HepG2 (cell line): ENCODE results near the gene B3GNT5. TPM values are rescaled to one million over a fixed set of nuclear protein-coding genes. Genes with fewer than 3 reads are reported as not detected.

Experiments used
- ATAC-seq: fragments of 200-7000 bp; cut with Tn5 transposase; 3 replicates; pipeline ENCODE4 v1.9.1; 2020; ENCODE audit warnings: mild to moderate bottlenecking, moderate library complexity
- BruUV-seq: library from RNA; stranded (reverse); fragments of 400-500 nt; replicated peaks from 2 replicates; lab custom pipeline; 2021; lab: Mats Ljungman, UMichigan
- CTCF ChIA-PET: fragments of 300-600 bp; formaldehyde crosslinking; extraction: SDS; loops from one replicate; lab custom pipeline; 2021; ENCODE audit warnings: low total read pairs, inconsistent platforms, low intra/inter-chr PET ratio; lab: Yijun Ruan, JAX
- POLR2A ChIA-PET: fragments of 350-600 bp; sonication (Branson Sonifier 250); formaldehyde crosslinking; loops from one replicate; lab custom pipeline; 2020; ENCODE audit warnings: antibody characterized with exemption, inconsistent platforms; lab: Yijun Ruan, JAX
- DNase-seq: peaks from one replicate; pipeline ENCODE4 v3.0.0-alpha.2; 2015; ENCODE audit warnings: low spot score
- FAIRE-seq: peaks from 3 replicates; lab custom pipeline; 2011; peaks lifted over from hg19 to GRCh38; lab: Jason Lieb, UNC
- H2AFZ ChIP-seq: one replicate; pipeline ENCODE4 v1.6.1; 2011; ENCODE audit warnings: low read length, inconsistent platforms
- H3K27ac ChIP-seq: fragments of 300-600 bp; 3 replicates; pipeline ENCODE4 v1.8.0; 2011; ENCODE audit warnings: mixed run types, mild to moderate bottlenecking, mixed read lengths, low read length, inconsistent platforms; ENCODE audit not compliant: insufficient read depth; ENCODE audit errors: extremely low read length
- H3K27me3 ChIP-seq, 2 experiments: fragments of 200-600 bp in 1 of 2; 2 replicates in 1 of 2; 3 replicates in 1 of 2; pipeline versions ENCODE4 v1.6.0 to v1.8.0; 2011; ENCODE audit warnings: low read length in 2 of 2, mild to moderate bottlenecking in 2 of 2, moderate library complexity in 2 of 2, inconsistent platforms in 1 of 2; ENCODE audit not compliant: insufficient read depth in 2 of 2, control insufficient read depth in 1 of 2
- H3K36me3 ChIP-seq, 2 experiments: fragments of 200-600 bp in 1 of 2; replicated peaks in 1 of 2; 2 replicates in 1 of 2; 3 replicates in 1 of 2; pipeline versions ENCODE4 v1.5.1 to v1.8.0; 2011; ENCODE audit warnings: low read length in 2 of 2, inconsistent platforms in 1 of 2; ENCODE audit not compliant: insufficient read depth in 2 of 2, control insufficient read depth in 1 of 2
- H3K4me1 ChIP-seq: 2 replicates; pipeline ENCODE4 v1.5.1; 2012; ENCODE audit warnings: low read length, inconsistent platforms; ENCODE audit not compliant: insufficient read depth
- H3K4me2 ChIP-seq: 2 replicates; pipeline ENCODE4 v1.6.0; 2011; ENCODE audit warnings: low read depth, low read length, inconsistent platforms
- H3K4me3 ChIP-seq, 3 experiments: fragments of 200-600 bp in 1 of 3; sonication (generic), shearing (Covaris generic) in 1 of 3; replicated peaks in 1 of 3; 2 replicates each; pipeline ENCODE4 v1.5.1; 2011 to 2016; ENCODE audit warnings: low read length in 3 of 3, inconsistent platforms in 2 of 3, low read depth in 2 of 3, mild to moderate bottlenecking in 2 of 3, control low read depth in 1 of 3, mixed read lengths in 1 of 3; ENCODE audit not compliant: insufficient read depth in 1 of 3
- H3K79me2 ChIP-seq: one replicate; pipeline ENCODE4 v1.6.1; 2011; ENCODE audit warnings: low read length, inconsistent platforms; ENCODE audit not compliant: insufficient read depth
- H3K9ac ChIP-seq: 2 replicates; pipeline ENCODE4 v1.6.0; 2011; ENCODE audit warnings: mild to moderate bottlenecking, low read depth, low read length, inconsistent platforms; ENCODE audit not compliant: insufficient read depth
- H3K9me3 ChIP-seq: 2 replicates; pipeline ENCODE4 v1.5.1; 2012; ENCODE audit warnings: mild to moderate bottlenecking, low read length
- H4K20me1 ChIP-seq: 2 replicates; pipeline ENCODE4 v1.6.0; 2011; ENCODE audit warnings: inconsistent platforms, mild to moderate bottlenecking, low read length, moderate library complexity; ENCODE audit not compliant: insufficient read depth
- CEBPB ChIP-seq: IDR thresholded peaks from 2 replicates; pipeline ENCODE4 v1.6.1; 2011; ENCODE audit warnings: low read depth, low read length, improper control_type of control experiment, borderline replicate concordance
- MTF2 ChIP-seq: sonication (generic); formaldehyde crosslinking; IDR thresholded peaks from 2 replicates; pipeline ENCODE4 v1.5.0; 2020; ENCODE audit warnings: missing genetic modification reagents, borderline replicate concordance
- SMARCE1 ChIP-seq: fragments of 450-650 bp; IDR thresholded peaks from 2 replicates; pipeline ENCODE4 v1.6.1; 2017; ENCODE audit warnings: borderline replicate concordance
- SRSF4 ChIP-seq: fragments of 200-400 bp; formaldehyde crosslinking; IDR thresholded peaks from one replicate; pipeline ENCODE4 v1.6.1; 2018; ENCODE audit warnings: mild to moderate bottlenecking, low read depth, low read length, moderate library complexity; ENCODE audit not compliant: poor library complexity, severe bottlenecking
- TCF7L2 ChIP-seq: IDR thresholded peaks from 2 replicates; pipeline ENCODE4 v1.6.1; 2011; ENCODE audit warnings: mild to moderate bottlenecking, low read depth, low read length, moderate library complexity
- ZNF383 ChIP-seq: sonication (generic); formaldehyde crosslinking; IDR thresholded peaks from 2 replicates; pipeline ENCODE4 v1.4.0; 2020; ENCODE audit warnings: missing genetic modification reagents, mild to moderate bottlenecking, borderline replicate concordance
- WGBS: methylation state at CpG from one replicate; pipeline ENCODE4 v1.1.6; 2017; ENCODE audit warnings: low lambda C conversion rate; 5-methylcytosine and 5-hydroxymethylcytosine counted together
- in situ Hi-C: cut with HindIII; loops from 2 replicates; pipeline ENCODE4 v1.10.0; 2017; ENCODE audit warnings: low pct_unique_long_range_greater_than_20kb; ENCODE audit not compliant: extremely low pct_ligation_motif_present
- intact Hi-C: fragments of 100-400 bp; cut with micrococcal nuclease; formaldehyde crosslinking; loops from one replicate; pipeline ENCODE4 v1.10.0; 2022; ENCODE audit not compliant: unreplicated experiment
- polyA plus RNA-seq, 8 experiments: library from polyadenylated mRNA; depleted of rRNA in 3 of 8; stranded (reverse) in 7 of 8; unstranded in 1 of 8; fragments of >200 nt; fragmentation: Illumina TruSeq in 4 of 8; extraction: Trizol in 4 of 8; gene quantifications; 2 replicates each; pipeline versions ENCODE4 v1.2.1 to v1.2.3, GENCODE V29; 2011 to 2016; ENCODE audit warnings: low read depth in 4 of 8, missing spikeins in 1 of 8, mixed read lengths in 1 of 8; ENCODE audit not compliant: insufficient read depth in 1 of 8
- total RNA-seq, 5 experiments: library from RNA; depleted of rRNA; stranded (reverse); fragments of >200 nt; fragmentation: Illumina TruSeq; extraction: Trizol; gene quantifications; 2 replicates each; pipeline ENCODE4 v1.2.3, GENCODE V29; 2016; ENCODE audit warnings: low read depth in 1 of 5
- TF ChIP-seq, protein P1 (sequence below): sonication (generic); formaldehyde crosslinking; IDR thresholded peaks from 2 replicates; pipeline ENCODE4 v1.4.0; 2020; ENCODE audit warnings: missing genetic modification reagents, borderline replicate concordance
- TF ChIP-seq, protein P2 (sequence below): sonication (generic); formaldehyde crosslinking; IDR thresholded peaks from 2 replicates; pipeline ENCODE4; 2020; ENCODE audit warnings: missing genetic modification reagents, mild to moderate bottlenecking, borderline replicate concordance

Gene B3GNT5
- total and polyA plus RNA-seq, 2 of the 13 experiments (the other 11 are each of a cell fraction or from before 2014, with no cell fraction given), result not detected

DNA sequence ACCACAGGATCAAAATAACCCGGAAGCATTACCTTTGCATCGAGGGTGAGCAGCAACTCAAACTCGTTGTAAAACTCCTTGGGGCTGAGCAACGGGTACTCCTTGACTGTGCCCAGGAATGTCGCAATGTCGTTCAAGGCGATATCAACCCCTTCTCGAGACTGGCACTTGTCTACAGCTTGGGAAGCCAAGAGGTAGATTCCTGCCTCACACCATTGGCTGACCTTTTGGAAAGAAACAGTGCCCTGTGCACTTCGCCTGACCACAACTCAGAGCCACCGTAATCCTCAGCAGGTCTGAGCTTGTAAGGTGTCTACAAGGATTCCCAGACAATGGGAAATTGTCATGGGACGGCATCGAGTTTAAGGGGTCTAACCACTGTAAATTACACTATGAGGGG is 43.9 kb downstream of the B3GNT5 start:
- CTCF ChIA-PET, result no interaction called here
- H3K4me3 ChIP-seq, result no peak overlapping the region
- H3K9me3 ChIP-seq, result no peaks in the 10 kb centered on the region
- peaks cover 3% of the 10 kb centered on the region for H3K4me1 ChIP-seq
- intact Hi-C loops, result no loop called here
- no peak for DNase-seq
- H3K4me2 ChIP-seq, result no peak overlapping the region
- FAIRE-seq, result no peak
- ATAC-seq, result no peak
- POLR2A ChIA-PET, result no interaction called here
- no peaks in the 10 kb centered on the region for H3K36me3 ChIP-seq
- H3K27me3 ChIP-seq, result peaks cover 0 to 32% of the 10 kb centered on the region in 2 experiments; a peak in 4 of 5 replicates
- no peak overlapping the region for H2AFZ ChIP-seq
- peak; percentile 47; the same call in 1 of the 2 replicates for TF ChIP-seq CEBPB
- TF ChIP-seq MTF2 (CRISPR knock-in tag), result no peak
- no TSS peak for BruUV-seq
- WGBS, result 100% methylated on average over 1 of the region's 12 CpGs
- no peak overlapping the region for H3K9ac ChIP-seq
- no peaks in the 10 kb centered on the region for H3K79me2 ChIP-seq
- no peaks in the 10 kb centered on the region for H4K20me1 ChIP-seq
- no peak overlapping the region for H3K27ac ChIP-seq
- in situ Hi-C loops, result no loop called here

DNA sequence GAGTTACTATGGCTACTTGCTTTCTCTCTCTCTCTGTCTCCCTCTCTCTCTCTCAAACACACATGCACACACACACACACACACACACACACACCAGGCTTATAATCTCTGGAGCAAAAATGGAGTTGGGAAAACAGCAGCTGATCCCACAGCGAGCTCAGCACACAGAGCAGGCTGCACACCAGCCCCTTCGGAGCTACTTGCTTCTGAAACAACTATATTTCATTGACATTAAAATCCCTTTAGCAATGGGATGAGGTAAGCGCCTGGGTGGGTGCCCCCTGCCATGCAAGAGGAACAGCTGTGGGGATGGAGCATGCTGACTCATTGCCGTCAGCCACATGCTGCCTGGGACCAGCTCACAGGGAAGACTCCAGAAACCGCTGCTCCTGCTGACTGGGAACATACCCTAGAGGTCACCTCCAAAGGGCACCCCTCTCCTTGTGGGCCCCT is 45.7 kb downstream of the B3GNT5 start:
- DNase-seq, result no peak
- Histone ChIP-seq H3K4me3 (no peak overlapping the region), H3K36me3 (no peaks in the 10 kb centered on the region), H3K9me3 (no peaks in the 10 kb centered on the region), H3K27ac (no peak overlapping the region), H3K4me2 (no peak overlapping the region), H3K79me2 (no peaks in the 10 kb centered on the region), H3K27me3 (peaks cover 0 to 40% of the 10 kb centered on the region in 2 experiments; a peak in 4 of 5 replicates), H2AFZ (no peak overlapping the region), H4K20me1 (no peaks in the 10 kb centered on the region), H3K9ac (no peak overlapping the region), H3K4me1 (no peaks in the 10 kb centered on the region)
- intact Hi-C loops (no loop called here), in situ Hi-C loops (no loop called here)
- WGBS, result 24% methylated on average over 3 of the region's 5 CpGs
- no TSS peak for BruUV-seq
- ChIA-PET POLR2A (no interaction called here), CTCF (no interaction called here)
- no peak for ATAC-seq
- TF ChIP-seq SMARCE1, result no peak
- TF ChIP-seq, protein P1, sequence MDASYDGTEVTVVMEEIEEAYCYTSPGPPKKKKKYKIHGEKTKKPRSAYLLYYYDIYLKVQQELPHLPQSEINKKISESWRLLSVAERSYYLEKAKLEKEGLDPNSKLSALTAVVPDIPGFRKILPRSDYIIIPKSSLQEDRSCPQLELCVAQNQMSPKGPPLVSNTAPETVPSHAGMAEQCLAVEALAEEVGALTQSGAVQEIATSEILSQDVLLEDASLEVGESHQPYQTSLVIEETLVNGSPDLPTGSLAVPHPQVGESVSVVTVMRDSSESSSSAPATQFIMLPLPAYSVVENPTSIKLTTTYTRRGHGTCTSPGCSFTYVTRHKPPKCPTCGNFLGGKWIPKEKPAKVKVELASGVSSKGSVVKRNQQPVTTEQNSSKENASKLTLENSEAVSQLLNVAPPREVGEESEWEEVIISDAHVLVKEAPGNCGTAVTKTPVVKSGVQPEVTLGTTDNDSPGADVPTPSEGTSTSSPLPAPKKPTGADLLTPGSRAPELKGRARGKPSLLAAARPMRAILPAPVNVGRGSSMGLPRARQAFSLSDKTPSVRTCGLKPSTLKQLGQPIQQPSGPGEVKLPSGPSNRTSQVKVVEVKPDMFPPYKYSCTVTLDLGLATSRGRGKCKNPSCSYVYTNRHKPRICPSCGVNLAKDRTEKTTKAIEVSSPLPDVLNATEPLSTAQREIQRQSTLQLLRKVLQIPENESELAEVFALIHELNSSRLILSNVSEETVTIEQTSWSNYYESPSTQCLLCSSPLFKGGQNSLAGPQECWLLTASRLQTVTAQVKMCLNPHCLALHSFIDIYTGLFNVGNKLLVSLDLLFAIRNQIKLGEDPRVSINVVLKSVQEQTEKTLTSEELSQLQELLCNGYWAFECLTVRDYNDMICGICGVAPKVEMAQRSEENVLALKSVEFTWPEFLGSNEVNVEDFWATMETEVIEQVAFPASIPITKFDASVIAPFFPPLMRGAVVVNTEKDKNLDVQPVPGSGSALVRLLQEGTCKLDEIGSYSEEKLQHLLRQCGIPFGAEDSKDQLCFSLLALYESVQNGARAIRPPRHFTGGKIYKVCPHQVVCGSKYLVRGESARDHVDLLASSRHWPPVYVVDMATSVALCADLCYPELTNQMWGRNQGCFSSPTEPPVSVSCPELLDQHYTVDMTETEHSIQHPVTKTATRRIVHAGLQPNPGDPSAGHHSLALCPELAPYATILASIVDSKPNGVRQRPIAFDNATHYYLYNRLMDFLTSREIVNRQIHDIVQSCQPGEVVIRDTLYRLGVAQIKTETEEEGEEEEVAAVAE, result no peak
- no peak for TF ChIP-seq TCF7L2
- TF ChIP-seq, protein P2, sequence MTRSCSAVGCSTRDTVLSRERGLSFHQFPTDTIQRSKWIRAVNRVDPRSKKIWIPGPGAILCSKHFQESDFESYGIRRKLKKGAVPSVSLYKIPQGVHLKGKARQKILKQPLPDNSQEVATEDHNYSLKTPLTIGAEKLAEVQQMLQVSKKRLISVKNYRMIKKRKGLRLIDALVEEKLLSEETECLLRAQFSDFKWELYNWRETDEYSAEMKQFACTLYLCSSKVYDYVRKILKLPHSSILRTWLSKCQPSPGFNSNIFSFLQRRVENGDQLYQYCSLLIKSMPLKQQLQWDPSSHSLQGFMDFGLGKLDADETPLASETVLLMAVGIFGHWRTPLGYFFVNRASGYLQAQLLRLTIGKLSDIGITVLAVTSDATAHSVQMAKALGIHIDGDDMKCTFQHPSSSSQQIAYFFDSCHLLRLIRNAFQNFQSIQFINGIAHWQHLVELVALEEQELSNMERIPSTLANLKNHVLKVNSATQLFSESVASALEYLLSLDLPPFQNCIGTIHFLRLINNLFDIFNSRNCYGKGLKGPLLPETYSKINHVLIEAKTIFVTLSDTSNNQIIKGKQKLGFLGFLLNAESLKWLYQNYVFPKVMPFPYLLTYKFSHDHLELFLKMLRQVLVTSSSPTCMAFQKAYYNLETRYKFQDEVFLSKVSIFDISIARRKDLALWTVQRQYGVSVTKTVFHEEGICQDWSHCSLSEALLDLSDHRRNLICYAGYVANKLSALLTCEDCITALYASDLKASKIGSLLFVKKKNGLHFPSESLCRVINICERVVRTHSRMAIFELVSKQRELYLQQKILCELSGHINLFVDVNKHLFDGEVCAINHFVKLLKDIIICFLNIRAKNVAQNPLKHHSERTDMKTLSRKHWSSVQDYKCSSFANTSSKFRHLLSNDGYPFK (CRISPR knock-in tag), result no peak
- no peak for TF ChIP-seq ZNF383
- no peak for TF ChIP-seq SRSF4
- no peak for FAIRE-seq
